HFFc6 (cell line): ENCODE results near the gene SLC51B. TPM values are rescaled to one million over a fixed set of nuclear protein-coding genes. Genes with fewer than 3 reads are reported as not detected.

ENCODE experiments used
- DNase-seq: peaks from one replicate; pipeline ENCODE4 v3.0.0-alpha.2; 2018
- H3K27ac Mint-ChIP-seq: 2 replicates; pipeline ENCODE4 v1.8.0; 2020; ENCODE audit warnings: mild to moderate bottlenecking, mixed read lengths
- H3K27me3 Mint-ChIP-seq: 2 replicates; pipeline ENCODE4 v1.8.0; 2021; ENCODE audit warnings: mild to moderate bottlenecking, moderate library complexity, mixed read lengths; ENCODE audit not compliant: insufficient read depth
- H3K36me3 Mint-ChIP-seq: 2 replicates; pipeline ENCODE4 v1.8.0; 2021; ENCODE audit warnings: low read depth, mixed read lengths
- H3K4me1 Mint-ChIP-seq: 2 replicates; pipeline ENCODE4 v1.8.0; 2020; ENCODE audit warnings: low read depth, mixed read lengths
- H3K4me3 Mint-ChIP-seq: 2 replicates; pipeline ENCODE4 v1.8.0; 2020; ENCODE audit warnings: mild to moderate bottlenecking, moderate library complexity, mixed read lengths
- H3K9me3 Mint-ChIP-seq: 2 replicates; pipeline ENCODE4 v1.8.0; 2020; ENCODE audit warnings: mild to moderate bottlenecking, mixed read lengths
- CTCF ChIP-seq: fragments of 200-600 bp; sonication (generic); IDR thresholded peaks from 2 replicates; pipeline ENCODE4 v1.5.0; 2021; ENCODE audit warnings: antibody characterized with exemption, mild to moderate bottlenecking
- total RNA-seq, 6 experiments: library from RNA; stranded (reverse); fragmentation: NEBNext Ultra II Directional; extraction: Animal tissue kit (Norgen Biotek cat#: 25700); gene quantifications; 2 replicates in 1 of 6; 3 replicates in 5 of 6; pipeline ENCODE4 v1.2.3, GENCODE V29; 2021

SLC51B gene
- total RNA-seq, 6 experiments from 2014 or later = not detected

- TF ChIP-seq CTCF = no peak
- DNase-seq = no peak
- no peaks in the 10 kb centered on the region for H3K9me3 Mint-ChIP-seq
- H3K27ac Mint-ChIP-seq = no peak overlapping the region
- no peaks in the 10 kb centered on the region for H3K36me3 Mint-ChIP-seq
- H3K4me1 Mint-ChIP-seq = peaks cover 38% of the 10 kb centered on the region
- H3K27me3 Mint-ChIP-seq = peaks cover 14% of the 10 kb centered on the region
- H3K4me3 Mint-ChIP-seq = no peak overlapping the region
Observed at GRCh38 chr15:65052956-65053355, 7.8 kb downstream of the SLC51B start.

- DNase-seq = peak; percentile 50
- Mint-ChIP-seq H3K9me3 (no peaks in the 10 kb centered on the region), H3K4me1 (peaks cover 34% of the 10 kb centered on the region), H3K27me3 (peaks cover 17% of the 10 kb centered on the region), H3K4me3 (no peak overlapping the region), H3K27ac (no peak overlapping the region), H3K36me3 (no peaks in the 10 kb centered on the region)
- TF ChIP-seq CTCF = peak; percentile 96
Observed at GRCh38 chr15:65054333-65055200, 9.4 kb downstream of the SLC51B start.

DNA sequence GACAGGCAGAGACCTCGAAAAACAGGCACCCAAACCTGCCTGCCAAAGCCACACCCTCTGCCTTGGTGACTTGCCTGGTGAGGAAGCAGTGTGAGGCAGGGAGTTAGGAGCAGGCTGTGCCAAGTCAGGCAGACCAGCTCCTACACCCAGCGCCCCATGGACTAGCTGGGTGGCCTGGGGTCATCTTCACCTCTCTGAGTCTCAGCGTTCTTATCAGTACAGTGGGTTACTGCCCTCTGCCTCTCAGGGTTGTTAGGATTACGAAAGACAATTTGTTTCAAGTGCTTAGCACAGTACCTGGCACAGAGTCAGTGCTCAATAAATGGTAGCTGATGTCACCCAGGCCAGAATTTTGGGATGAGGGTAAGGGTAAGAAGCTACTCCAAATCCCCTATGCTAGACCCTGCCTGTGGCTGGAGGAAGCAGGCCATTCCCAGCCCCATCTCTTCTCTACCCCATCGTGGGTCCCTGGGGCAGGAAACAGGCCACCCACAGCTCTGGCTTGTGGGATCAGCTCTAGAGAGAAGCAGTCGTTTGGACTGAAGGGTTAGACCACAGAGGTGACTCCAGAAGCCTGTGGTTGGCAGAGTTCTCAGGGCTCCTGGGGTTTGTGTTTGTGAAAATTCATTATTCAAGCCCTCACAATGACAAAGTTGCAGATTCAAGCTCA is 10.1 kb downstream of the SLC51B start:
- H3K27me3 Mint-ChIP-seq = peaks cover 17% of the 10 kb centered on the region
- peaks cover 26% of the 10 kb centered on the region for H3K4me1 Mint-ChIP-seq
- H3K27ac Mint-ChIP-seq = no peak overlapping the region
- H3K36me3 Mint-ChIP-seq = no peaks in the 10 kb centered on the region
- no peak overlapping the region for H3K4me3 Mint-ChIP-seq
- no peaks in the 10 kb centered on the region for H3K9me3 Mint-ChIP-seq
- no peak for DNase-seq
- no peak for TF ChIP-seq CTCF

GRCh38 chr15:65056106-65056505 is 10.9 kb downstream of the SLC51B start:
- Mint-ChIP-seq H3K9me3 (no peaks in the 10 kb centered on the region), H3K27me3 (peaks cover 20% of the 10 kb centered on the region), H3K36me3 (no peaks in the 10 kb centered on the region), H3K4me3 (no peak overlapping the region), H3K4me1 (peaks cover 18% of the 10 kb centered on the region), H3K27ac (no peak overlapping the region)
- DNase-seq = no peak
- TF ChIP-seq CTCF = no peak

GRCh38 chr15:65056868-65057548 is 11.8 kb downstream of the SLC51B start:
- Mint-ChIP-seq H3K4me1 (peaks cover 16% of the 10 kb centered on the region), H3K9me3 (no peaks in the 10 kb centered on the region), H3K27ac (no peak overlapping the region), H3K27me3 (peaks cover 20% of the 10 kb centered on the region), H3K36me3 (no peaks in the 10 kb centered on the region), H3K4me3 (no peak overlapping the region)
- no peak for DNase-seq
- TF ChIP-seq CTCF = no peak
